GM12891 (cell line): ENCODE data around the gene ACOX2. TPM values are rescaled to one million over a fixed set of nuclear protein-coding genes. Genes with fewer than 3 reads are reported as not detected.

ENCODE experiments used
- DNase-seq: peaks from one replicate; pipeline ENCODE4 v3.0.0; 2011; ENCODE audit warnings: low spot score; ENCODE audit not compliant: insufficient read length
- FAIRE-seq: peaks from 2 replicates; lab custom pipeline; 2011; peaks lifted over from hg19 to GRCh38; lab: Jason Lieb, UNC
- PAX5 ChIP-seq: IDR thresholded peaks from 2 replicates; pipeline ENCODE4 v1.6.1; 2011; ENCODE audit warnings: low read length, moderate library complexity, mild to moderate bottlenecking; ENCODE audit not compliant: insufficient read depth, severe bottlenecking
- POLR2A ChIP-seq: IDR thresholded peaks from 2 replicates; pipeline ENCODE4 v1.6.1; 2011; ENCODE audit warnings: low read depth, low read length, control low read depth
- POLR2AphosphoS5 ChIP-seq: IDR thresholded peaks from 2 replicates; pipeline ENCODE4 v1.6.1; 2011; ENCODE audit warnings: low read depth, low read length, control low read depth
- POU2F2 ChIP-seq: IDR thresholded peaks from 2 replicates; pipeline ENCODE4 v1.6.1; 2011; ENCODE audit warnings: low read depth, mild to moderate bottlenecking, control low read depth, low read length, moderate library complexity
- SPI1 ChIP-seq: IDR thresholded peaks from 2 replicates; pipeline ENCODE4 v1.6.1; 2011; ENCODE audit warnings: low read depth, low read length, control low read depth
- TAF1 ChIP-seq: IDR thresholded peaks from 2 replicates; pipeline ENCODE4 v1.6.1; 2011; ENCODE audit warnings: low read depth, low read length, control low read depth
- polyA plus RNA-seq: library from polyadenylated mRNA; unstranded; fragments of >200 nt; gene quantifications from one replicate; pipeline ENCODE4 v1.2.1, GENCODE V29; 2012; ENCODE audit warnings: low read depth, missing spikeins, inconsistent platforms; ENCODE audit not compliant: missing spikeins

The ACOX2 gene
- not detected for polyA plus RNA-seq

DNA sequence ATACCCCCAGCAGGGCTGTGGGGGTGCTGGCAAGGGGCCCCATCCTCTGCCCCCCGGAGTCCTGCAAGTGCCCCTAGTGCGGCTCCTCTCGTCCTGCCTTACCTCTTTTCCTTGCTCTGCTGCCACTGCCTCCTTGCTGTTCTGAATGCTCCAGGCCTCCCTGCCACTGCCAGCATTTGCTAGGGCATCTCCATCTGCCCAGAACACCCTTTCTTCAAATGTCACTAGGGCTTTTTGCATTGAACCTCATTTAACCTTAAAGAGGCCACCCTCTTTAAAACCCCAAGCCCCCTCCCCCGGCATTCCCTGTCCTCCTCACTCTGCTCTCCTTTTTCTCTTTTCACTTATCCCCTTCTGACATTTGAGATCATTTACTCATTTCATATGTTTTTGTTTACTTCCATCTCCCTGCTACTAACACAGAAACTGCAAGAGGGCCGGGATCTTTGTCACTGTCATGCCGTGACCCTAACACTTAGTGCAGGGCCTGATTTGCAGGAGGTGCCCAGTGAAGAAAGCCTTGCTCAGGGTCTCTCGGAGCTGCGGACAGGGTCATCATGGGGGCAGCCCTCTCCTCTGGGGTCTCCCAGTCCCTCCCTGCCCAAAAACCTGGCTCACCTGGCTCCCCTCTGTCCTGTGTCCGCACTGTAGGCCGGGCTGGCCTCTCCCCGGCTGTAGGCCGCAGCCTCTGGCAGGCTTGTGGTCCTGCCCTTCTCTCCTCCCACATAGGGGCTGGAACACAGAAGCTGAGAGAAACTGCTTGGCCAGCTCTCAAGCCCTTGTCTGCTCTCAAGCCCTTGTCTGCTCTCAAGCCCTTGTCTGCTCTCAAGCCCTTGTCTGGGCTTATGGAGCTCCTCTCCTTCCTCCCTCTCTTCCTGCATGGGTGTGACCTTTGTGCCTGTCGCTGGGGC, at the start of gene ACOX2:
TSS of gene ACOX2 (minus strand) at position 690 of the 911 bp plus-strand sequence. CDS start 2,084 bp downstream, outside the sequence.
- no peak for DNase-seq
- FAIRE-seq: no peak
- TF ChIP-seq POLR2AphosphoS5 (no peak), SPI1 (no peak), POLR2A (no peak), PAX5 (no peak), TAF1 (no peak), POU2F2 (no peak)

- FAIRE-seq (no peak), DNase-seq (no peak)
- TF ChIP-seq PAX5 (no peak), SPI1 (no peak), TAF1 (no peak), POU2F2 (no peak), POLR2AphosphoS5 (no peak), POLR2A (no peak)
Observed at GRCh38 chr3:58585994-58586393, 49.0 kb upstream of the ACOX2 start.

DNA sequence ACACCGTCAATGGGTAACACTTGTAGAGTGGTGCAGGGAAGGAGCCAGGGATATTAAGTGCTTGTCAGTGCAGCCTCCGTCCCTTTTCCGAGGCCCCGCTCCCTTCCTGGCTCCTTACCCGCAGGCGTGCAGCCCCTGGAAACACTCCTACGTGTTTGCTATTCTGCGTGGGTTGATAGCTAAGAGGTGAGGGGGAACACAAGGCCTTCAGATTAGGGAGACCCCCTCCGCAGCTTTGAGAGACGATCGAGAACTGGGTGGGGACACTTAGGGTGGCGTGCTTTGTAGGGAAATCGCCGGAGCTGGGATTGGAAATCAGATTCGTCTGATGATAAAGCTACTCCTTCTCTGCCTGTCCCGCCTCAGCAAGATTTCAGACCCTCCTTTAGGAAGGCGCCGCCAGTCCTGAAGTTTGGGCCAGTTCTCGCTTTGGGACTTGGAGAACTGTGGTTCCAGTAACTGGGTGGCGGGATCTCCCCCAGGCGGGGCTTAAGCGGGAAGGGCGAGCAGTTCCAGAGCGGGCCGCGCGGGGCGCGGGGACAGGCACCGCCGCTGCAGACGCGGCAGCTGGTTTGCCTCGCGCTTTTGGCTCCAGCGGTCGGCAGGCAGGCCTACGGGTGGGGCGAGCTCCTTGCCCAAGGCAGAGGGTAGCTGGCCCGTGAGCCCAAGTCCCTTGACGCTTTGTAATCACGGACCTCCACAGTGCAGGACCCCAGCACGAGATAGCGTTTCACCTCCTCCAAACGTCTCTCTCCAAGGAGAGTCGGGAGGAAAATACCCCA, 48.2 kb upstream of the ACOX2 start:
- FAIRE-seq: peak; percentile 72
- DNase-seq: peak; percentile 80
- no peak for TF ChIP-seq TAF1

DNA sequence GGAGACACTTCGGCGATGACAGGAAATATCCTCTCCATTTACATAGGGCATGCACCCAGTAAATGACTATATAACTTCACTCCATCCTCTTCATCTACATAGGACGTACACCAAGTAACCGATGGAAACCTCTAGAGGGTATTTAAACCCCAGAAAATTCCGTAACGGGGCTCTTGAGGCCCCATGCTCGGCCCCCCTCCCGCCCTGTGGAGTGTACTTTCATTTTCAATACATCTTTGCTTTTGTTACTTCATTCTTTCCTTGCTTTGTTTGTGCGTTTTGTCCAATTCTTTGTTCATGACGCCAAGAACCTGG, 47.7 kb upstream of the ACOX2 start:
- FAIRE-seq (no peak), DNase-seq (no peak)
- TF ChIP-seq POU2F2: no peak

- no peak for DNase-seq
- TF ChIP-seq PAX5 (no peak), SPI1 (no peak), TAF1 (no peak), POU2F2 (no peak), POLR2A (no peak), POLR2AphosphoS5 (no peak)
- peak; percentile 54 for FAIRE-seq
Observed at GRCh38 chr3:58581328-58582091, 44.5 kb upstream of the ACOX2 start.

- DNase-seq (no peak), FAIRE-seq (no peak)
- no peak for TF ChIP-seq POU2F2
- TF ChIP-seq POLR2A: no peak
- TF ChIP-seq PAX5: no peak
- TF ChIP-seq SPI1: no peak
- no peak for TF ChIP-seq POLR2AphosphoS5
- no peak for TF ChIP-seq TAF1
Observed at GRCh38 chr3:58580826-58581327, 43.9 kb upstream of the ACOX2 start.

DNA sequence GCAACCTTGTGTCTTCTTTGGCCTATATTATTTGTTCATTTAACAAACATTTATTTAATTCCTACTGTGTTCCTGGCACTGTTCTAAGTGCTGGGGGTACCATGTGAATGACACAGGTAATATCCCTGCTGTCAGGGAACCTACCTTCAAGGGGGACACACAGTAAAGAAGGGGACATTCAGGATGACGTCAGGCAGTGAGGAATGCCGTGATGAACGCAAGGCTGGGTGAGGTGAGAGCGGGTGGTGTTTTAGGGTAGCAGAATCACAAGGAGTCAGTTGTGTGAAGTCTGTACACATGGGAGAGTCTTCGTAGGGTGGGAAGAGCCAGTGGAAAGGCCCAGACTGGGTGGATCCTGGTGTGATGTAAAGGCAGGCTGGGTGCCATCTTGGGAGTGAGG, 41.9 kb upstream of the ACOX2 start:
- DNase-seq: no peak
- TF ChIP-seq SPI1: no peak
- TF ChIP-seq PAX5: no peak
- no peak for TF ChIP-seq POLR2A
- no peak for TF ChIP-seq POLR2AphosphoS5
- no peak for TF ChIP-seq POU2F2
- no peak for TF ChIP-seq TAF1
- FAIRE-seq: no peak

DNA sequence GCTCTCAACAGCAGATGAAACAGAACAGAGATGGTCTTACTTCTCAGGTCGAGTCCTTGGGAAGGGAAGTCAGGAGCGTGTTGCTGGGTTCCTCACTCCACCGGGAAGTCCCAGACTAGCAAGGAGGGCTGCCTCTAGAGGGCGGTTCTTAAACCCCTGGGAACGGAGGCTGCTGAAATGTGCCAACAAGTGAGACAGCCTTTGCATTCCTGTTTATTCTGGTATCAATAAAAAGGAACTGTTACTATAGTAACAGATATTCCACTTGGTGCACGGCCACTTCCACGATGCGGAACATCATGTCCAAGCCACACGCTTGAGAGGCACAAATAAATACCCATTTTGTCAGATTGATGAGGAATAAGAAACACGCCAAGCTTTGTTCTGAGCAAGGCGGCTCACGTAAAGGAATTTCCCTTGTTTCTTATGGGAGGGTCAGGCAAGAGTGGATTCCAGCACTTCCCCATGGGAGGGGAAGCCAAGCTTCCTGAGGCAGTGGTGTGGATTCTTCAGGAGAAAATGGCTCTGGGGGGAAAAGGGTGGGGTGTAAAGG, 40.4 kb upstream of the ACOX2 start, which contains the start of gene FAM107A:
TSS of gene FAM107A (minus strand) at position 123 of the 553 bp plus-strand sequence. CDS start 7,531 bp downstream, outside the sequence.
- TF ChIP-seq POLR2A (no peak), SPI1 (no peak), POU2F2 (no peak), POLR2AphosphoS5 (no peak), TAF1 (no peak), PAX5 (no peak)
- FAIRE-seq: no peak
- no peak for DNase-seq

GRCh38 chr3:58576716-58577115, 39.7 kb upstream of the ACOX2 start:
- DNase-seq: no peak
- FAIRE-seq: no peak
- TF ChIP-seq POLR2A: no peak
- TF ChIP-seq POLR2AphosphoS5: no peak
- no peak for TF ChIP-seq TAF1
